HEK293T (cell line): ENCODE results near the gene SLC30A10.

Source experiments
- ARNT ChIP-seq: fragments of 450-650 bp; IDR thresholded peaks from 2 replicates; pipeline ENCODE4 v1.6.1; 2017; ENCODE audit warnings: mild to moderate bottlenecking
- BHLHE40 ChIP-seq: fragments of 450-650 bp; IDR thresholded peaks from 2 replicates; pipeline ENCODE4 v1.6.1; 2016; ENCODE audit warnings: mild to moderate bottlenecking, moderate library complexity, borderline replicate concordance
- FOXM1 ChIP-seq: fragments of 450-650 bp; IDR thresholded peaks from 2 replicates; pipeline ENCODE4 v1.6.1; 2017; ENCODE audit warnings: mild to moderate bottlenecking, borderline replicate concordance
- NFRKB ChIP-seq: fragments of 450-650 bp; IDR thresholded peaks from 2 replicates; pipeline ENCODE4 v1.6.1; 2016; ENCODE audit warnings: mild to moderate bottlenecking, moderate library complexity
- SP1 ChIP-seq: fragments of 450-650 bp; IDR thresholded peaks from 2 replicates; pipeline ENCODE4 v1.6.1; 2017

DNA sequence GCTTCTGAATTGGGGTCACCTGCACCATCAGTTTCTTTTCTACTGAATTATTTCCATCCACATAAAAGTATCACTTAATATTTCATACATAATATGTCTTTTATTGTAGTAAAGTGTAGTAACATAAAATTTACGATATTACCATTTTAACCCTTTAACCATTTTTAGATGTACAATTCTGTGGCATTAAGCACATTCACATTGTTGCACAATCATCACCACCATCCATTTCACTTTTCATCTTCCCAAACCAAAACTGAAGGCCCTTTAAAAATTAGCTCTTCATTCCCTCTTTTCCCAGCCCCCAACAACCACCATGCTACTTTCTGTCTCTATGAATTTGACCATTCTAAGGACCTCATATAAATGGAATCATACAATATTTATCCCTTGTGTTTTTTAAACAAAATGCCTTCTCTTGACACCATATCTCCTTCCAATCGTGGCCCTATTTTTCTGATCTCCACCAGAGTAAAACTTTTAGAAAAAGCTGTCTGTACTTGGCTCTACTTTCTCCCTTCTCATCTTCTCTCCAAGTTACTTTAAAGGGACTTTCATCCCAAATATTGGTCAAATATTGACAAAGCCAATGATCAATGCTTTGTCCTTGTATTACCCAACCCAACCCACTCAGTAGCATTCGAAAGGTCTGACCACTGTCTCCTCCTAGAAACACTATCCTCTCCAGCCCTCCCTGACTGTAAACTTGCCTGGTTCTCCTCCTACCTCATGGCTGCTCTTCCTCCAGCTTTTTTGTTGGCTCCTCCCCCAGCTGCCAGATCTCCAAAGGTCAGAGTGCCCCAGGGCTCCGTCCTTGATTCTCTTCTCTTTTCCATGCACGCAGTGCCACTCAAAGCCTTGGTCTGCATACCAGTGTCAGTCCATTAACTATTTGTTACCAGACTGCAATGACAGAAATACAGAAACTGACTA is 44.7 kb downstream of the SLC30A10 start:
- TF ChIP-seq BHLHE40: no peak
- no peak for TF ChIP-seq FOXM1
- TF ChIP-seq NFRKB: no peak
- no peak for TF ChIP-seq ARNT
- no peak for TF ChIP-seq SP1
